IMR-90 (cell line): ENCODE measurements around the gene CHMP6. TPM values are rescaled to one million over a fixed set of nuclear protein-coding genes. Genes with fewer than 3 reads are reported as not detected.

ENCODE experiments used
- ATAC-seq: fragments of 200-7000 bp; cut with Tn5 transposase; 2 replicates; pipeline ENCODE4 v1.9.1; 2020; ENCODE audit warnings: low read depth, mild to moderate bottlenecking, moderate library complexity
- BruUV-seq: library from RNA; stranded (reverse); fragments of 400-500 nt; replicated peaks from 2 replicates; lab custom pipeline; 2021; lab: Mats Ljungman, UMichigan
- CTCF ChIA-PET: fragments of 300-600 bp; formaldehyde crosslinking; extraction: SDS; loops from one replicate; lab custom pipeline; 2021; ENCODE audit warnings: antibody characterized with exemption; lab: Yijun Ruan, JAX
- POLR2A ChIA-PET: fragments of 300-600 bp; sonication (Branson Sonifier 250); formaldehyde crosslinking; loops from one replicate; lab custom pipeline; 2022; ENCODE audit warnings: antibody characterized with exemption; ENCODE audit not compliant: unreplicated experiment; lab: Charles Lee
- DNase-seq: peaks from one replicate; pipeline ENCODE4 v3.0.0; 2013
- H2AFZ ChIP-seq: replicated peaks from 2 replicates; pipeline ENCODE3; 2013; ENCODE audit warnings: low read length, mild to moderate bottlenecking; ENCODE audit not compliant: poor library complexity
- H2AK5ac ChIP-seq: 2 replicates; pipeline ENCODE4 v1.6.1; 2013; ENCODE audit warnings: low read depth, low read length, inconsistent platforms
- H2AK9ac ChIP-seq: replicated peaks from 2 replicates; pipeline ENCODE3; 2013; ENCODE audit warnings: mild to moderate bottlenecking, low read depth, low read length, moderate library complexity; ENCODE audit not compliant: poor library complexity
- H2BK120ac ChIP-seq: 2 replicates; pipeline ENCODE4 v1.6.1; 2013; ENCODE audit warnings: low read depth, low read length, inconsistent platforms
- H2BK15ac ChIP-seq: 3 replicates; pipeline ENCODE4 v1.6.1; 2013; ENCODE audit warnings: low read depth, low read length, inconsistent platforms
- H2BK20ac ChIP-seq: 2 replicates; pipeline ENCODE4 v1.6.1; 2013; ENCODE audit warnings: low read depth, mild to moderate bottlenecking, inconsistent platforms, low read length, moderate library complexity
- H2BK5ac ChIP-seq: 2 replicates; pipeline ENCODE4 v1.6.1; 2013; ENCODE audit warnings: mild to moderate bottlenecking, low read depth, low read length, inconsistent platforms; ENCODE audit not compliant: poor library complexity, severe bottlenecking
- H3K14ac ChIP-seq: replicated peaks from 2 replicates; pipeline ENCODE4 v1.6.1; 2013; ENCODE audit warnings: low read depth, low read length, inconsistent platforms
- H3K18ac ChIP-seq: 2 replicates; pipeline ENCODE4 v1.6.1; 2013; ENCODE audit warnings: low read depth, low read length, control low read depth
- H3K23ac ChIP-seq: 2 replicates; pipeline ENCODE4 v1.6.1; 2013; ENCODE audit warnings: low read depth, low read length, inconsistent platforms
- H3K27ac ChIP-seq: 2 replicates; pipeline ENCODE4 v1.5.1; 2013; ENCODE audit warnings: mild to moderate bottlenecking, control low read depth, low read length; ENCODE audit not compliant: insufficient read depth
- H3K27me3 ChIP-seq: 2 replicates; pipeline ENCODE4 v1.6.1; 2013; ENCODE audit warnings: low read length; ENCODE audit not compliant: control insufficient read depth, insufficient read depth
- H3K36me3 ChIP-seq: 2 replicates; pipeline ENCODE4 v1.6.1; 2013; ENCODE audit warnings: low read length, mixed read lengths; ENCODE audit not compliant: control insufficient read depth, insufficient read depth
- H3K4ac ChIP-seq: 2 replicates; pipeline ENCODE4 v1.6.1; 2013; ENCODE audit warnings: low read depth, low read length, inconsistent platforms
- H3K4me1 ChIP-seq: 2 replicates; pipeline ENCODE4 v1.6.1; 2013; ENCODE audit warnings: low read length, mixed read lengths; ENCODE audit not compliant: control insufficient read depth, insufficient read depth
- H3K4me2 ChIP-seq: 2 replicates; pipeline ENCODE4 v1.6.1; 2013; ENCODE audit warnings: low read depth, mild to moderate bottlenecking, control low read depth, low read length, moderate library complexity
- H3K4me3 ChIP-seq: 2 replicates; pipeline ENCODE4 v1.5.1; 2013; ENCODE audit warnings: low read depth, mild to moderate bottlenecking, control low read depth, low read length, moderate library complexity; ENCODE audit not compliant: insufficient read depth
- H3K56ac ChIP-seq: 2 replicates; pipeline ENCODE4 v1.6.1; 2013; ENCODE audit warnings: low read length, inconsistent platforms; ENCODE audit not compliant: insufficient read depth; ENCODE audit errors: extremely low read depth
- H3K79me1 ChIP-seq, 2 experiments: 2 replicates each; pipeline ENCODE4 v1.6.1; 2013; ENCODE audit warnings: low read length in 2 of 2, inconsistent platforms in 1 of 2, low read depth in 1 of 2
- H3K9ac ChIP-seq: 2 replicates; pipeline ENCODE4 v1.6.1; 2013; ENCODE audit warnings: low read depth, low read length, control low read depth
- H3K9me1 ChIP-seq: 2 replicates; pipeline ENCODE4 v1.6.1; 2013; ENCODE audit warnings: low read length, inconsistent platforms; ENCODE audit not compliant: insufficient read depth
- H3K9me3 ChIP-seq: 2 replicates; pipeline ENCODE4 v1.6.1; 2013; ENCODE audit warnings: low read length; ENCODE audit not compliant: control insufficient read depth, insufficient read depth
- H4K20me1 ChIP-seq: 2 replicates; pipeline ENCODE4 v1.6.1; 2013; ENCODE audit warnings: low read length, inconsistent platforms; ENCODE audit not compliant: insufficient read depth
- H4K5ac ChIP-seq: 2 replicates; pipeline ENCODE4 v1.6.1; 2013; ENCODE audit warnings: mild to moderate bottlenecking, low read depth, low read length, control low read depth
- H4K8ac ChIP-seq, 2 experiments: 2 replicates each; pipeline ENCODE4 v1.6.1; 2013; ENCODE audit warnings: low read depth in 2 of 2, low read length in 2 of 2, control low read depth in 1 of 2, inconsistent platforms in 1 of 2
- H4K91ac ChIP-seq: 2 replicates; pipeline ENCODE4 v1.6.1; 2013; ENCODE audit warnings: low read depth, low read length, inconsistent platforms; ENCODE audit not compliant: insufficient read depth
- BHLHE40 ChIP-seq: fragments of 150-350 bp; IDR thresholded peaks from 2 replicates; pipeline ENCODE4 v1.6.1; 2016; ENCODE audit warnings: mild to moderate bottlenecking, low read depth, low read length
- CEBPB ChIP-seq: IDR thresholded peaks from 2 replicates; pipeline ENCODE4 v1.6.1; 2012; ENCODE audit warnings: low read depth, low read length, improper control_type of control experiment
- CHD1 ChIP-seq: IDR thresholded peaks from 2 replicates; pipeline ENCODE4 v1.6.1; 2012; ENCODE audit warnings: low read depth, low read length, improper control_type of control experiment
- CTCF ChIP-seq: conservative IDR thresholded peaks from 2 replicates; pipeline ENCODE4 v1.5.1; 2012; ENCODE audit warnings: mild to moderate bottlenecking, low read depth, low read length, improper control_type of control experiment
- ELK1 ChIP-seq: fragments of 150-350 bp; IDR thresholded peaks from 2 replicates; pipeline ENCODE4 v1.6.1; 2016; ENCODE audit warnings: low read depth, mild to moderate bottlenecking, low read length, moderate library complexity, borderline replicate concordance
- FOS ChIP-seq: fragments of 150-350 bp; IDR thresholded peaks from 2 replicates; pipeline ENCODE4 v1.6.1; 2016; ENCODE audit warnings: low read depth, low read length
- MAFK ChIP-seq: IDR thresholded peaks from 2 replicates; pipeline ENCODE4 v1.6.1; 2012; ENCODE audit warnings: low read depth, low read length, improper control_type of control experiment
- MAZ ChIP-seq: IDR thresholded peaks from 2 replicates; pipeline ENCODE4 v1.6.1; 2012; ENCODE audit warnings: low read depth, mild to moderate bottlenecking, low read length, improper control_type of control experiment, moderate library complexity, borderline replicate concordance
- NFE2L2 ChIP-seq: fragments of 150-350 bp; IDR thresholded peaks from 2 replicates; pipeline ENCODE4 v1.6.1; 2016; ENCODE audit warnings: low read depth, mild to moderate bottlenecking, low read length
- POLR2A ChIP-seq: IDR thresholded peaks from 2 replicates; pipeline ENCODE4 v1.6.1; 2012; ENCODE audit warnings: mild to moderate bottlenecking, low read depth, low read length
- RAD21 ChIP-seq: IDR thresholded peaks from 2 replicates; pipeline ENCODE4 v1.6.1; 2012; ENCODE audit warnings: low read length, improper control_type of control experiment
- RCOR1 ChIP-seq: IDR thresholded peaks from 2 replicates; pipeline ENCODE4 v1.6.1; 2012; ENCODE audit warnings: mild to moderate bottlenecking, low read length, improper control_type of control experiment; ENCODE audit not compliant: insufficient replicate concordance
- RFX5 ChIP-seq: IDR thresholded peaks from 2 replicates; pipeline ENCODE4 v1.8.0; 2012; ENCODE audit warnings: low read depth, mild to moderate bottlenecking, low read length, moderate library complexity
- SMC3 ChIP-seq: fragments of 150-350 bp; IDR thresholded peaks from 2 replicates; pipeline ENCODE4 v1.6.1; 2016; ENCODE audit warnings: low read depth, mild to moderate bottlenecking, antibody characterized with exemption, low read length, moderate library complexity
- USF2 ChIP-seq: fragments of 150-350 bp; IDR thresholded peaks from 2 replicates; pipeline ENCODE4 v1.6.1; 2017; ENCODE audit warnings: mild to moderate bottlenecking, antibody characterized with exemption, low read length, low read depth
- WGBS, 2 experiments: methylation state at CpG; one replicate each; pipeline versions ENCODE4 v1.1.5 to v1.1.7; 2013; ENCODE audit warnings: missing lambda C conversion rate in 2 of 2; ENCODE audit not compliant: insufficient read length in 1 of 2; ENCODE audit errors: extremely low coverage in 2 of 2; 5-methylcytosine and 5-hydroxymethylcytosine counted together
- dilution Hi-C: fragments of 300-500 bp; cut with HindIII; formaldehyde crosslinking; loops from one replicate; pipeline ENCODE4 v1.14.3; 2018; ENCODE audit warnings: low sequenced_read_pairs; ENCODE audit not compliant: unreplicated experiment
- in situ Hi-C: fragments of 300-500 bp; cut with MboI; formaldehyde crosslinking; loops from 3 replicates; pipeline ENCODE4 v1.14.3; 2019; ENCODE audit warnings: low sequenced_read_pairs, inconsistent platforms, mixed read lengths
- intact Hi-C: fragments of 100-400 bp; cut with micrococcal nuclease; formaldehyde crosslinking; loops from 2 replicates; pipeline ENCODE4 v1.10.0; 2022
- polyA plus RNA-seq, 3 experiments: library from polyadenylated mRNA; depleted of rRNA; stranded (reverse); fragments of >200 nt; gene quantifications; 2 replicates each; pipeline ENCODE4 v1.2.3, GENCODE V29; 2012; ENCODE audit warnings: low replicate concordance in 1 of 3
- total RNA-seq: library from RNA; depleted of rRNA; stranded (reverse); fragments of >200 nt; gene quantifications from 2 replicates; pipeline ENCODE4 v1.2.3, GENCODE V29; 2012

CHMP6 gene
- total and polyA plus RNA-seq, 2 of the 4 experiments (the other 2 are of a cell fraction) = 5.0 to 40.3 TPM

- peaks cover 5% of the 10 kb centered on the region for H3K4me1 ChIP-seq
- no peak overlapping the region for H3K4ac ChIP-seq
- no peak overlapping the region for H3K4me3 ChIP-seq
- POLR2A ChIA-PET = no interaction called here
- no peak overlapping the region for H2BK120ac ChIP-seq
- TF ChIP-seq CTCF = no peak
- TF ChIP-seq CHD1 = no peak
- TF ChIP-seq NFE2L2 = no peak
- no peak for TF ChIP-seq MAZ
- no peak for TF ChIP-seq CEBPB
- TF ChIP-seq USF2 = no peak
- TF ChIP-seq RFX5 = no peak
- no peak for TF ChIP-seq MAFK
- no peak for TF ChIP-seq FOS
- no peak for TF ChIP-seq SMC3
- no peak for TF ChIP-seq POLR2A
- no peak for TF ChIP-seq RCOR1
- no peak for TF ChIP-seq ELK1
- TF ChIP-seq RAD21 = no peak
- no peak for TF ChIP-seq BHLHE40
- peak overlapping the region; percentile 42 for H2BK5ac ChIP-seq
- CTCF ChIA-PET = no interaction called here
- H3K36me3 ChIP-seq = peaks cover 49% of the 10 kb centered on the region
- H3K9me3 ChIP-seq = no peaks in the 10 kb centered on the region
- no peak overlapping the region for H3K56ac ChIP-seq
- no peak overlapping the region for H2BK20ac ChIP-seq
- no TSS peak for BruUV-seq
- DNase-seq (no peak), ATAC-seq (no peak)
- 100% methylated on average over 8 of the region's 19 CpGs; no CpG with 5 or more reads in 1 of the 2 experiments for WGBS, 2 experiments
- no peak overlapping the region for H3K27ac ChIP-seq
- in situ Hi-C loops (no loop called here), dilution Hi-C loops (no loop called here), intact Hi-C loops (no loop called here)
- H3K14ac ChIP-seq = no peak overlapping the region
- no peak overlapping the region for H2AFZ ChIP-seq
- no peak overlapping the region for H2AK5ac ChIP-seq
- peaks cover 0 to 12% of the 10 kb centered on the region in 2 experiments; a peak in 2 of 4 replicates for H3K79me1 ChIP-seq
- H2BK15ac ChIP-seq = no peak overlapping the region
- no peaks in the 10 kb centered on the region for H3K9me1 ChIP-seq
- H3K23ac ChIP-seq = no peak overlapping the region
- no peak overlapping the region for H4K5ac ChIP-seq
- no peak overlapping the region for H3K18ac ChIP-seq
- H3K9ac ChIP-seq = no peak overlapping the region
- H3K27me3 ChIP-seq = 0 out of 2 replicates have a peak, but pooled peaks cover under 1% of the 10 kb centered on the region
- peaks cover 7% of the 10 kb centered on the region for H4K20me1 ChIP-seq
- H3K4me2 ChIP-seq = no peak overlapping the region
- H2AK9ac ChIP-seq = no peak overlapping the region
- H4K91ac ChIP-seq = no peak overlapping the region
- no peak overlapping the region for H4K8ac ChIP-seq
Measured at GRCh38 chr17:80998118-80998747, 6.6 kb downstream of the CHMP6 start.
